Measurements from ENCODE around the gene MLX.
A peak's percentile ranks its signal among the peaks of the same experiment; 100 is the strongest.

The MLX gene

GRCh38 chr17:42536372-42537155 lies 30.3 kb upstream of the MLX start:
- peaks cover 8% of the 10 kb centered on the region; the same call in 1 of the 2 replicates for H3F3A ChIP-seq (ENCODE audit: control insufficient read depth, insufficient read depth)
- TF ChIP-seq CTCF (IDR thresholded peaks at IDR 0.05; ENCODE audit: low read depth, low read length, poor library complexity, severe bottlenecking) = no peak
- TF ChIP-seq EZH2phosphoT487 (IDR thresholded peaks at IDR 0.05; ENCODE audit: borderline replicate concordance, low read length) = no peak
- no peaks in the 10 kb centered on the region for H3K9me2 ChIP-seq (replicated peaks; ENCODE audit: control insufficient read depth, low read length)
- peak overlapping the region; percentile 83 for H3K4me2 ChIP-seq (ENCODE audit: low read length)
- H3K4me1 ChIP-seq (ENCODE audit: control insufficient read depth, low read length) = peaks cover 29% of the 10 kb centered on the region
- peak overlapping the region; percentile 72 for H3K4me3 ChIP-seq (ENCODE audit: low read length)
- H3K79me2 ChIP-seq (ENCODE audit: control insufficient read depth, low read length) = peaks cover 11% of the 10 kb centered on the region
- H3K36me3 ChIP-seq (ENCODE audit: control insufficient read depth, low read length) = peaks cover 12% of the 10 kb centered on the region; the same call in 1 of the 2 replicates
- H3K27me3 ChIP-seq (ENCODE audit: control insufficient read depth, low read length) = peaks cover 4% of the 10 kb centered on the region; the same call in 1 of the 2 replicates
- H4K20me1 ChIP-seq (ENCODE audit: control insufficient read depth, insufficient read depth, low read depth, low read length) = peaks cover 10% of the 10 kb centered on the region
- H3K9me3 ChIP-seq (ENCODE audit: control insufficient read depth, insufficient read depth, low read length) = no peaks in the 10 kb centered on the region
- 0 out of 2 replicates have a peak overlapping the region, but pooled peaks have one; percentile 0 for H3K27ac ChIP-seq (ENCODE audit: low read depth, low read length)

GRCh38 chr17:42537156-42537805 lies 29.6 kb upstream of the MLX start:
- 0 out of 2 replicates have a peak overlapping the region, but pooled peaks have one; percentile 0 for H3K27ac ChIP-seq (ENCODE audit: low read depth, low read length)
- peak overlapping the region; percentile 72 for H3K4me3 ChIP-seq (ENCODE audit: low read length)
- no peaks in the 10 kb centered on the region for H3K9me2 ChIP-seq (replicated peaks; ENCODE audit: control insufficient read depth, low read length)
- peaks cover 11% of the 10 kb centered on the region for H3K79me2 ChIP-seq (ENCODE audit: control insufficient read depth, low read length)
- peaks cover 12% of the 10 kb centered on the region; the same call in 1 of the 2 replicates for H3K36me3 ChIP-seq (ENCODE audit: control insufficient read depth, low read length)
- H3K27me3 ChIP-seq (ENCODE audit: control insufficient read depth, low read length) = peaks cover 3% of the 10 kb centered on the region; the same call in 1 of the 2 replicates
- TF ChIP-seq CTCF (IDR thresholded peaks at IDR 0.05; ENCODE audit: low read depth, low read length, poor library complexity, severe bottlenecking) (no peak), EZH2phosphoT487 (IDR thresholded peaks at IDR 0.05; ENCODE audit: borderline replicate concordance, low read length) (no peak)
- peaks cover 5% of the 10 kb centered on the region; the same call in 1 of the 2 replicates for H3F3A ChIP-seq (ENCODE audit: control insufficient read depth, insufficient read depth)
- peaks cover 26% of the 10 kb centered on the region for H3K4me1 ChIP-seq (ENCODE audit: control insufficient read depth, low read length)
- peak overlapping the region; percentile 83 for H3K4me2 ChIP-seq (ENCODE audit: low read length)
- H3K9me3 ChIP-seq (ENCODE audit: control insufficient read depth, insufficient read depth, low read length) = no peaks in the 10 kb centered on the region
- H4K20me1 ChIP-seq (ENCODE audit: control insufficient read depth, insufficient read depth, low read depth, low read length) = peaks cover 10% of the 10 kb centered on the region

- Histone ChIP-seq H3F3A (ENCODE audit: control insufficient read depth, insufficient read depth) (peaks cover 5% of the 10 kb centered on the region; the same call in 1 of the 2 replicates), H3K27me3 (ENCODE audit: control insufficient read depth, low read length) (peaks cover 3% of the 10 kb centered on the region; the same call in 1 of the 2 replicates), H3K4me3 (ENCODE audit: low read length) (no peak overlapping the region), H3K36me3 (ENCODE audit: control insufficient read depth, low read length) (peaks cover 12% of the 10 kb centered on the region; the same call in 1 of the 2 replicates), H3K27ac (ENCODE audit: low read depth, low read length) (no peak overlapping the region), H3K9me2 (replicated peaks; ENCODE audit: control insufficient read depth, low read length) (no peaks in the 10 kb centered on the region), H3K79me2 (ENCODE audit: control insufficient read depth, low read length) (peaks cover 11% of the 10 kb centered on the region), H3K4me1 (ENCODE audit: control insufficient read depth, low read length) (peaks cover 24% of the 10 kb centered on the region), H4K20me1 (ENCODE audit: control insufficient read depth, insufficient read depth, low read depth, low read length) (peaks cover 10% of the 10 kb centered on the region), H3K4me2 (ENCODE audit: low read length) (no peak overlapping the region), H3K9me3 (ENCODE audit: control insufficient read depth, insufficient read depth, low read length) (no peaks in the 10 kb centered on the region)
- TF ChIP-seq CTCF (IDR thresholded peaks at IDR 0.05; ENCODE audit: low read depth, low read length, poor library complexity, severe bottlenecking) = no peak
- no peak for TF ChIP-seq EZH2phosphoT487 (IDR thresholded peaks at IDR 0.05; ENCODE audit: borderline replicate concordance, low read length)
These were observed 29.0 kb upstream of the MLX start for GRCh38 chr17:42537826-42538451.

Measured in DOHH2 (cell line).